ENCODE results near the gene KCNG1.

The KCNG1 gene

GRCh38 chr20:51008718-51009117 is 14.2 kb downstream of the KCNG1 start:
- no peak for DNase-seq (ENCODE audit: extremely low read depth, low read depth)
- TF ChIP-seq CTCF (IDR thresholded peaks at IDR 0.05; ENCODE audit: low read depth, low read length, missing control alignments) = no peak
- no peak overlapping the region for H3K4me3 ChIP-seq (replicated peaks; ENCODE audit: low read depth, low read length)

DNA sequence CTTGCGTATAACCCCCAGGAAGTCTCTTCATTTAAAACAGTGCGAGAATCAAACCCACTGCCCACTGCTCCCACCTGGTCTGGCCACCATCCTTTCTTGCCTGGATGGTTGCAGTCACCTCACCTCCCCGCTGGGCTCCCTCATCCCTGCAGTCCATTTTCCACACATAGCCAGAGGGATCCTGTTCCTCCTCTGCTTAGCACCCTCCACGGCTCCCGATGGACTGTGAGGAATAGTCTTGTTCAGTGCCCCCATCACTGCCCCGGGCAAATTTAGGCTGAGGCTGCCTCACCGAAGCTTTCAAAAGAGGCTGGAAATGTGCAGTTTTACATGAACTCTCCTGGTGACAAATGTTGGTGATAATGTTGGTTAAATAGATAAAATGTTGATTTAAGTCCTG is 17.7 kb downstream of the KCNG1 start:
- no peak for DNase-seq (ENCODE audit: extremely low read depth, low read depth)
- no peak overlapping the region for H3K4me3 ChIP-seq (replicated peaks; ENCODE audit: low read depth, low read length)
- no peak for TF ChIP-seq CTCF (IDR thresholded peaks at IDR 0.05; ENCODE audit: low read depth, low read length, missing control alignments)

GRCh38 chr20:51004781-51005180 is 18.1 kb downstream of the KCNG1 start:
- no peak for DNase-seq (ENCODE audit: extremely low read depth, low read depth)

GRCh38 chr20:51004305-51004727 is 18.6 kb downstream of the KCNG1 start:
- no peak overlapping the region for H3K4me3 ChIP-seq (replicated peaks; ENCODE audit: low read depth, low read length)
- no peak for DNase-seq (ENCODE audit: extremely low read depth, low read depth)
- no peak for TF ChIP-seq CTCF (IDR thresholded peaks at IDR 0.05; ENCODE audit: low read depth, low read length, missing control alignments)

More at GRCh38 chr20:51004781-51005180, 18.1 kb downstream of the KCNG1 start:
- H3K4me3 ChIP-seq (replicated peaks; ENCODE audit: low read depth, low read length) = no peak overlapping the region
- no peak for TF ChIP-seq CTCF (IDR thresholded peaks at IDR 0.05; ENCODE audit: low read depth, low read length, missing control alignments)

DNA sequence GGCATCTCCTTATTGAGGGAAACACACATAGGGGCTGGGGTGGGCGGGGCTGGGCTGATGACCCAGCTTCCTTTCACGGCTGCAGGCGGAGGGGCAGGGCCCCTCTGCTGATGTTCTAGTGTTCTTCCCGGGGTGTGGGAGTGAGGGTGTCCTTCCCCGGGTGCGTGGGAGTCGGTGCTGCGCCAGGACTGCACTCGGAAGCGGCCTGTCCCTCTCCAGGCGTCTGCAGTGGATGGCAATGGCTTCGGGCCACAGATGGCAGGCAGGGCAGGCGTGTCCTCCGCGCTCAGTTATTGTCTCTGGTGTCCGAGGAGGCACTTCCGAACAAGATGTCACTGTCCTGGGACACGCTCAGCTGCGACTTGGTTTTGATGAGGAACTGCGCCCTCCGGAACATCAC is 19.2 kb downstream of the KCNG1 start:
- TF ChIP-seq CTCF (IDR thresholded peaks at IDR 0.05; ENCODE audit: low read depth, low read length, missing control alignments) = no peak
- no peak overlapping the region for H3K4me3 ChIP-seq (replicated peaks; ENCODE audit: low read depth, low read length)
- no peak for DNase-seq (ENCODE audit: extremely low read depth, low read depth)

DNA sequence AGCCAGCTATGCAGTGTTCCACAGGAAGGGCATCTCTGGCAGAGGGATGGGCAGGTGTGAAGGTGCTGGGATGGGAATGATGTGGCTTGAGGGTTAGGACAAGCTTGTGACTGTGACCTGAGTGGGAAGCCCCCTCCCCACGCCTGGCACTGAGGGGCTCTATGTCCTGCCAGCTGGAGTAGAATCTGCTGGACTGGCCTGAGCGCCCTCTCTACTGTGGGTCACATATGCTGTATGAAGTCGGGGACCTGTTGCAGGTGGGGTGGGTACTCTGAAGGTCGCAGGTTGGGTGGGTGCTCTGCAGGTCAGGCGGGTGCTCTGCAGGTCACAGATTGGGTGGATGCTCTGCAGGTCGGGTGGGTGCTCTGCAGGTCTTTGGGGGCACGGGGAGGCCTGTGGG is 20.3 kb downstream of the KCNG1 start:
- H3K4me3 ChIP-seq (replicated peaks; ENCODE audit: low read depth, low read length) = no peak overlapping the region
- TF ChIP-seq CTCF (IDR thresholded peaks at IDR 0.05; ENCODE audit: low read depth, low read length, missing control alignments) = no peak
- no peak for DNase-seq (ENCODE audit: extremely low read depth, low read depth)

Data from HFF-Myc (cell line).